HG02571 (cell line): ENCODE measurements around the gene TBC1D4.

ENCODE experiments used
- ATAC-seq: cut with Tn5 transposase; IDR thresholded peaks from one replicate; pipeline ENCODE4 v1.9.1; 2021; ENCODE audit warnings: mild to moderate bottlenecking, moderate library complexity; ENCODE audit not compliant: unreplicated experiment

Gene TBC1D4, protein sequence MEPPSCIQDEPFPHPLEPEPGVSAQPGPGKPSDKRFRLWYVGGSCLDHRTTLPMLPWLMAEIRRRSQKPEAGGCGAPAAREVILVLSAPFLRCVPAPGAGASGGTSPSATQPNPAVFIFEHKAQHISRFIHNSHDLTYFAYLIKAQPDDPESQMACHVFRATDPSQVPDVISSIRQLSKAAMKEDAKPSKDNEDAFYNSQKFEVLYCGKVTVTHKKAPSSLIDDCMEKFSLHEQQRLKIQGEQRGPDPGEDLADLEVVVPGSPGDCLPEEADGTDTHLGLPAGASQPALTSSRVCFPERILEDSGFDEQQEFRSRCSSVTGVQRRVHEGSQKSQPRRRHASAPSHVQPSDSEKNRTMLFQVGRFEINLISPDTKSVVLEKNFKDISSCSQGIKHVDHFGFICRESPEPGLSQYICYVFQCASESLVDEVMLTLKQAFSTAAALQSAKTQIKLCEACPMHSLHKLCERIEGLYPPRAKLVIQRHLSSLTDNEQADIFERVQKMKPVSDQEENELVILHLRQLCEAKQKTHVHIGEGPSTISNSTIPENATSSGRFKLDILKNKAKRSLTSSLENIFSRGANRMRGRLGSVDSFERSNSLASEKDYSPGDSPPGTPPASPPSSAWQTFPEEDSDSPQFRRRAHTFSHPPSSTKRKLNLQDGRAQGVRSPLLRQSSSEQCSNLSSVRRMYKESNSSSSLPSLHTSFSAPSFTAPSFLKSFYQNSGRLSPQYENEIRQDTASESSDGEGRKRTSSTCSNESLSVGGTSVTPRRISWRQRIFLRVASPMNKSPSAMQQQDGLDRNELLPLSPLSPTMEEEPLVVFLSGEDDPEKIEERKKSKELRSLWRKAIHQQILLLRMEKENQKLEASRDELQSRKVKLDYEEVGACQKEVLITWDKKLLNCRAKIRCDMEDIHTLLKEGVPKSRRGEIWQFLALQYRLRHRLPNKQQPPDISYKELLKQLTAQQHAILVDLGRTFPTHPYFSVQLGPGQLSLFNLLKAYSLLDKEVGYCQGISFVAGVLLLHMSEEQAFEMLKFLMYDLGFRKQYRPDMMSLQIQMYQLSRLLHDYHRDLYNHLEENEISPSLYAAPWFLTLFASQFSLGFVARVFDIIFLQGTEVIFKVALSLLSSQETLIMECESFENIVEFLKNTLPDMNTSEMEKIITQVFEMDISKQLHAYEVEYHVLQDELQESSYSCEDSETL (N-terminal part only)

DNA sequence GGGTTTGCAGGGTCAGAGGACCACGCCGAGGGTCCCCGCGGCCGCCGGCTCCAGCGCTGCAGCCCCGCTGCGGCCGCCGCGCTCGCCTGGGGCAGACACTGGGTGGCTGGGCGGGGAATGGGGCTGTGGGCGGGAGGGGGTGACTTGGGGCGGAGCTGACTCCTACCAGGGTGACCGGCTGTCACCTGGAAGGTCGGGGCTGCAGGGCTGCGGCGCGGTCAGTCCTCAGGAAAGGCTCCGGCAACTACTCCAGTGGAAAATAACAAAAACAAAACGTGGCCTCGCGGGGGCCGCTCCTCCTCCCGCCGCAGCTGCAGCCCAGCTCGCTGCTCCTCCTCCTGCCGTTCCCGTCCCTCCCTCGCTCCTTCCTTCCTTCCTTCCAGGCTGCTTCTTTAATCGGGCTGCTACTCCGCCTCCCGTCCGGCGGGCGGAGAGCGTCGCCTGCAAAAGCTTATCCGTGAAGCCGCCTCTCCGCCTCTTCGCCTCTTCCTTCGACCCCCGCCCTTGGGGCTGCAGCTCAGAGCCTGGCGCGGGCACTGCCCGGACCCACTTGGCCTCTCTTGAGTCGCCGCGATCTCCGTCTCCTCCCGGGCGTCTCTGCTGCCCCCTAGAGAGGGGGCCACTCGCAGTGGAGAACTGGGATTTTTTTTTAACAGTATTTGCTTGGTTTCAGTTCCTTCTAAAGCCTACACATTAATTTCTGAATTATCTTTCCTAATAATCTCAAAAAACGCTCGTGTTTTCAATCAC lies at the start of gene TBC1D4:
Gene TBC1D4, minus strand, starts transcription at position 100 of the 750 bp plus-strand sequence. CDS start 402 bp downstream, outside the sequence.
- ATAC-seq = peak; percentile 76

DNA sequence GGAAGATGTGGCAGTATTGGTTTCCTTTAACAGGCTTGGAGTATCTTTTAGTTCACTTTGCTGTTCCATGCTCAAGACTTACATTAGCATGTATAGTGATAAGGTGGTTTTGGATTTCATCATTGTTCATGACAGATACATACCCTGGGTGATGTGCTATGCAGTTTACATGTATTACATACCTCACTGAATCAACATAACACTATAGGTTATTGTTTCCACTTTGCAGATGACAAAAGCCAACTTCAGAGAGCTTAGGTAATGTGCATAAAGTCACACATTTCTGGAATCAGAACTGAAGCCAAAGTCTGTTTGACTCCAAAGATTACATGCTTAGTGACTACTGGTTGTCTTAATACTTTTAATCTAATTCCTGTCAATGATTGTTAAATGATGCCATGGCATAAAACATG lies 48.6 kb upstream of the TBC1D4 start:
- no peak for ATAC-seq

- no peak for ATAC-seq
Observed at GRCh38 chr13:75521956-75522355, 40.0 kb upstream of the TBC1D4 start.

DNA sequence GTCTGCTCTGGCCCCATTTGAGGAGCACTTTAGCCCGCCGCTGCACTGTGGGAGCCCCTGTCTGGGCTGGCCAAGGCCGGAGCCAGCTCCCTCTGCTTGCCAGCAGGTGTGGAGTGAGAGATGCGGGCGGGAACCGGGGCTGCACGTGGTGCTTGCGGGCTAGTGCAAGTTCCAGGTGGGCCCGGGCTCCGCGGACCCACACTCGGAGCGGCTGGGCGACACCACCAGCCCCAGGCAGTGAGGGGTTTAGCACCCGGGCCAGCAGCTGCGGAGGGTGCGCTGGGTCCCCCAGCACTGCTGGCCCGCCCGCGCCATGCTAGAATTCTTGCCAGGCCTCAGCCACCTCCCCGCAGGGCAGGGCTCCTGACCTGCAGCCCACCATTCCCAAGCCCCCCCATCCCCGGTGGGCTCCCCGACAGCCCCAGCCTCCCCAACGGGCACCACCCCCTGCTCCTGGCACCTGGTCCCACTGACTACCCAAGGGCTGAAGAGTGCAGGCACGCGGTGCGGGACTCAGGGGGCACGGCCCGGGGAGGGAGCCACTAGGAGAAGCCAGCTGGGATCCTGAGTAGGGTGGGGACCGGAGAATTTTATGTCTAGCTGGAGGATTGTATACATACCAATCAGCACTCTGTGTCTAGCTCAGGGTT lies 36.6 kb upstream of the TBC1D4 start:
- no peak for ATAC-seq

- no peak for ATAC-seq
Observed at GRCh38 chr13:75514080-75514995, 32.4 kb upstream of the TBC1D4 start.

DNA sequence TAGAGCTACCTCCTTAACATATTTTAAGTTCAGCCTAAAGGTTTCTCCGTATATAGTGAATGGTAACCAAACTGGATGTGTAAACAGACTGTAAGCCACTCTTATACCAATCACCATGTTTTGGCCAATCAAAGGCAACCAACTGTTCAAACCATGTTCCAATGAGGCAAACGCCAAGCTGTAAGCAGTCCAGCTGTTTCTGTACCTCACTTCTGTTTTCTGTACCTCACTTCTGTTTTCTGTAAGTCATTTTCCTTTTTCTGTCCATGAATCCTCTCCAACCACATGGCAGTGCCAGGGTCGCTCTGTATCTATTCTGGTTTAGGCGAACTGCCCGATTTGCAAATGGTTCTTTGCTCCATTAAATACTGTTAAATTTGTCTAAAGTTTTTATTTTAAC lies 31.3 kb upstream of the TBC1D4 start:
- ATAC-seq = no peak

DNA sequence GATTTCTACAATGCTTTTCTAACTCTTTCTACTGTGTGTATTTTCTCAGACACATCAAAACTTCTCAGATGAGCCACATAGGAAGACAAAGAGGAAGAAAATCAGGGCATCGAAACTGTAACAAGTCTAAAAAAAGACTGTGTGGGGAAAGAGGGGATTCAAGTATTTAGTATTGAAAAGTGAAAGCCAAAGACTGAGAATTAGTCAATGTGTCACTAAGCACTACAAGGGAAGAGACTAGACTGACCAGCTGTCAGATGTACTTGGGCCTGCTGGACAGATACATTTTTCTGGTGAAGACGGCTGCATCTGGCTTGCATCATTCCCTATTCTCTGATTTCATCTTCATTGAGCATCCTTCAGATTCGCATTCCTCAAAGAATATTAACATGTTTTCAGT lies 30.3 kb upstream of the TBC1D4 start:
- ATAC-seq = peak; percentile 85

- no peak for ATAC-seq
Observed at GRCh38 chr13:75511051-75511625, 29.2 kb upstream of the TBC1D4 start.

GRCh38 chr13:75508002-75508548 lies 26.1 kb upstream of the TBC1D4 start:
- no peak for ATAC-seq

GRCh38 chr13:75507027-75508001 lies 25.3 kb upstream of the TBC1D4 start:
- ATAC-seq = no peak

DNA sequence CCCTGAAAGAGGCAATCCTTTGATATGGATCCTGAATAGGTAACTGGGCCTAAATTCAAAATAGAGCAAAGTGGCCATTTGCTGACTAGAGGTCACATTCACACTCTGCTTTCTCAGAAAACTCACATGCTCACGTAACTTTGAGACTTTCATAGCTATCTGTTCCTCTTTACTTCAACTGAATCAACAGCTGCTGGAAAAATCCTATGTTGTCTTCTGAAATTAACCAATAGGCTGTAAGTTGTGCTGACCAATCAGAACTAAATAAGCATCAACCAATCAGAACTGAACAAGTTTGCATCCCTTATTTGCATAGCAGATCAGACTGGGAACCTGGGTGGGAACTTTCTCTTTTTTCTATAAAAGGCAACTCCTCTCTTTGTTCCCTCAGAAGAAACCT lies 24.0 kb upstream of the TBC1D4 start:
- no peak for ATAC-seq

GRCh38 chr13:75505327-75505726 lies 23.4 kb upstream of the TBC1D4 start:
- ATAC-seq = no peak

GRCh38 chr13:75495938-75496337 lies 14.0 kb upstream of the TBC1D4 start:
- ATAC-seq = no peak

DNA sequence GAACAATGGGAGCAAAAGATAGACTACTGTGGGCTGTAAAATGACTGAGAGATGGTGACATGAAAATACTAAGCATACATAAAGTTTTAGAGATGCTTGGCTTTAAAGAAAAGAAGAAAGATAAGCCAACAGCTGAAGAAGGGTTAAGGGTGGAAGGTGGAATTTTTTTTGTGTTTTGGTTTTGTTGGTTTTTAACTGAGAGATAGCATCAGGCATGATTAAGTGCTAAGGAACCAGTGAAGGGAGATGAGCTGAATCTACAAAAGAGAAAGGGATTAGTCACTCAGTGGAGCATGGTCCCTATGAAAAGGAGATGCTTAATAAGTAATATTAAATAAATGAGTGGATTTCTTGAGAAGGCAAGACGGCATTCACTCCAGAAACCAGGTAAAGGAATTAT lies 12.5 kb upstream of the TBC1D4 start:
- ATAC-seq = no peak

- no peak for ATAC-seq
Observed at GRCh38 chr13:75493156-75493555, 11.2 kb upstream of the TBC1D4 start.

DNA sequence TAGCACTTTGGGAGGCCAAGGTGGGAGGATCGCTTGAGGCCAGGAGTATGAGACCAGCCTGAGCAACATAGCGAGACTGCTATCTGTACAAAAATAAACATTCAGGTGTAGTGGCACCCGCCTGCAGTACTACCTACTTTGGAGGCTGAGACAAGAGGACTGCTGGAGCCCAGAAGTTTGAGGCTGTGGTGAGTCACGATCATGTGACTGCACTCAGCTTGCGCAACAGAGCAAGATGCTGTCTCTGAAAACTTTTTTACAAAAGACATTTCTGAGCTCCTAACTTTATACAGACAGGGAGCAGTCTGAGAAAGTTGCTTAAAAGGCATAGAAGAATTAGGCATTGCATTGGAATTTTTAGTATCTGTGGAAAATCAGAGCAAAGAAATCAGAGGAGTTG lies 10.4 kb upstream of the TBC1D4 start:
- ATAC-seq = no peak

DNA sequence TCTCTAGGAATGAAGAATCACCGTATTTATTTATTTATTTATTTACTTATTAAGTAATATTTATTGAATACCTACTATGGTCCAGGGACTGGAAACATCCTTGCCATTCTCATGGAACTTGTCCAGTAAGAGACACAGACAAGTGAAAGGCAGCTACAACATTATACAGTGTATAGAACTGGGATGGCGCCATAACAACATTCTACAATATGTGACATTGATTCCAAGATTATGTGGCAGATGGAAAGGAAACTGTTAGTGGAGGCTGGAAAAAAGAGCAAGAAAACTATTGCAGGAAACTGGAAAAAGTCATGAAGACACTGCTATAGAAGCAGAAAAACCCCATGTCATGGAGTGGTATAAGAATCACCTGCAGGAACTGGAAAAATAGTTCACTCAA lies 9.4 kb upstream of the TBC1D4 start:
- ATAC-seq = no peak
